H9 (cell line): ENCODE measurements around the gene ZNF446. TPM values are rescaled to one million over a fixed set of nuclear protein-coding genes. Genes with fewer than 3 reads are reported as not detected.

Source experiments
- DNase-seq: peaks from one replicate; pipeline ENCODE4 v3.0.0-alpha.2; 2017
- H2AFZ ChIP-seq: one replicate; pipeline ENCODE4 v1.6.1; 2013; ENCODE audit warnings: mild to moderate bottlenecking, low read length, control low read depth, moderate library complexity
- H2AK5ac ChIP-seq: 2 replicates; pipeline ENCODE4 v1.6.1; 2013; ENCODE audit warnings: low read length, control low read depth, mixed read lengths; ENCODE audit not compliant: insufficient read length
- H2BK120ac ChIP-seq: one replicate; pipeline ENCODE4 v1.6.1; 2013; ENCODE audit warnings: low read depth, mild to moderate bottlenecking, low read length, control low read depth, inconsistent platforms; ENCODE audit not compliant: poor library complexity, severe bottlenecking
- H2BK12ac ChIP-seq: 2 replicates; pipeline ENCODE4 v1.6.1; 2013; ENCODE audit warnings: low read length, control low read depth, mixed read lengths, low read depth; ENCODE audit not compliant: insufficient read length
- H2BK15ac ChIP-seq: 2 replicates; pipeline ENCODE4 v1.6.1; 2013; ENCODE audit warnings: low read depth, low read length, control low read depth
- H2BK20ac ChIP-seq: one replicate; pipeline ENCODE4 v1.6.1; 2013; ENCODE audit warnings: low read depth, mild to moderate bottlenecking, low read length, control low read depth, inconsistent platforms; ENCODE audit not compliant: poor library complexity, severe bottlenecking
- H2BK5ac ChIP-seq: 2 replicates; pipeline ENCODE4 v1.6.1; 2013; ENCODE audit warnings: low read length, control low read depth, mixed read lengths; ENCODE audit not compliant: insufficient read length
- H3K14ac ChIP-seq: 2 replicates; pipeline ENCODE4 v1.6.1; 2013; ENCODE audit warnings: low read length, control low read depth; ENCODE audit not compliant: insufficient read depth
- H3K18ac ChIP-seq: 2 replicates; pipeline ENCODE4 v1.6.1; 2013; ENCODE audit warnings: low read depth, mild to moderate bottlenecking, mixed read lengths, low read length, control low read depth; ENCODE audit not compliant: insufficient read length
- H3K23ac ChIP-seq: 2 replicates; pipeline ENCODE4 v1.6.1; 2013; ENCODE audit warnings: low read length, control low read depth, mixed read lengths, low read depth; ENCODE audit not compliant: insufficient read length
- H3K23me2 ChIP-seq: 2 replicates; pipeline ENCODE4 v1.6.1; 2013; ENCODE audit warnings: low read depth, mild to moderate bottlenecking, mixed read lengths, low read length, control low read depth; ENCODE audit not compliant: insufficient read length, poor library complexity, severe bottlenecking
- H3K27ac ChIP-seq: 2 replicates; pipeline ENCODE4 v1.5.1; 2013; ENCODE audit warnings: low read length, control low read depth, mixed read lengths, low read depth; ENCODE audit not compliant: insufficient read length
- H3K27me3 ChIP-seq: 2 replicates; pipeline ENCODE4 v1.6.1; 2013; ENCODE audit warnings: low read length, control low read depth, inconsistent platforms; ENCODE audit not compliant: insufficient read depth
- H3K4ac ChIP-seq: 2 replicates; pipeline ENCODE4 v1.6.1; 2013; ENCODE audit warnings: low read depth, mild to moderate bottlenecking, control low read depth, inconsistent platforms, low read length, moderate library complexity
- H3K4me1 ChIP-seq: 2 replicates; pipeline ENCODE4 v1.6.1; 2013; ENCODE audit warnings: low read length, control low read depth, inconsistent platforms; ENCODE audit not compliant: insufficient read depth
- H3K4me2 ChIP-seq: 2 replicates; pipeline ENCODE4 v1.6.1; 2013; ENCODE audit warnings: low read length, control low read depth, mixed read lengths; ENCODE audit not compliant: insufficient read length, insufficient read depth
- H3K56ac ChIP-seq: 2 replicates; pipeline ENCODE4 v1.6.1; 2013; ENCODE audit warnings: low read depth, mild to moderate bottlenecking, mixed read lengths, low read length, control low read depth; ENCODE audit not compliant: insufficient read length
- H3K79me1 ChIP-seq: 2 replicates; pipeline ENCODE4 v1.6.1; 2013; ENCODE audit warnings: low read depth, mild to moderate bottlenecking, moderate library complexity, low read length, control low read depth, inconsistent platforms; ENCODE audit not compliant: insufficient read depth, poor library complexity, severe bottlenecking
- H3K79me2 ChIP-seq: 2 replicates; pipeline ENCODE4 v1.6.1; 2013; ENCODE audit warnings: low read length, control low read depth, inconsistent platforms; ENCODE audit not compliant: insufficient read depth
- H3K9ac ChIP-seq: 2 replicates; pipeline ENCODE4 v1.6.1; 2013; ENCODE audit warnings: low read length, control low read depth, mixed read lengths; ENCODE audit not compliant: insufficient read length; ENCODE audit errors: extremely low read depth
- H3K9me3 ChIP-seq: one replicate; pipeline ENCODE4 v1.6.1; 2013; ENCODE audit warnings: low read depth, low read length, inconsistent platforms; ENCODE audit not compliant: control insufficient read depth
- H3T11ph ChIP-seq: one replicate; pipeline ENCODE4 v1.6.1; 2013; ENCODE audit warnings: mild to moderate bottlenecking, low read length, control low read depth, inconsistent platforms
- H4K20me1 ChIP-seq: one replicate; pipeline ENCODE4 v1.6.1; 2013; ENCODE audit not compliant: control insufficient read depth, insufficient read length, insufficient read depth
- H4K5ac ChIP-seq: 2 replicates; pipeline ENCODE4 v1.6.1; 2013; ENCODE audit warnings: low read depth, mild to moderate bottlenecking, mixed read lengths, low read length, control low read depth; ENCODE audit not compliant: insufficient read length
- H4K8ac ChIP-seq: replicated peaks from 2 replicates; pipeline ENCODE4 v1.6.1; 2013; ENCODE audit warnings: low read length, control low read depth, mixed read lengths, low read depth; ENCODE audit not compliant: insufficient read length
- H4K91ac ChIP-seq: 2 replicates; pipeline ENCODE4 v1.6.1; 2013; ENCODE audit warnings: low read depth, mild to moderate bottlenecking, moderate library complexity, mixed read lengths, low read length, control low read depth; ENCODE audit not compliant: insufficient read length
- H3K27ac Mint-ChIP-seq, 3 experiments: 2 replicates in 2 of 3; 3 replicates in 1 of 3; pipeline ENCODE4 v1.8.0; 2020 to 2021; ENCODE audit warnings: mixed read lengths in 3 of 3, mild to moderate bottlenecking in 1 of 3, moderate library complexity in 1 of 3
- H3K27me3 Mint-ChIP-seq: 2 replicates; pipeline ENCODE4 v1.8.0; 2021; ENCODE audit warnings: low read depth, mild to moderate bottlenecking, moderate library complexity, mixed read lengths
- H3K36me3 Mint-ChIP-seq, 3 experiments: 2 replicates in 2 of 3; 3 replicates in 1 of 3; pipeline ENCODE4 v1.8.0; 2020 to 2021; ENCODE audit warnings: low read depth in 3 of 3, mixed read lengths in 3 of 3; ENCODE audit not compliant: insufficient read depth in 1 of 3
- H3K4me1 Mint-ChIP-seq, 2 experiments: 2 replicates each; pipeline ENCODE4 v1.8.0; 2020; ENCODE audit warnings: mixed read lengths in 2 of 2
- H3K4me3 Mint-ChIP-seq, 2 experiments: 2 replicates in 1 of 2; 3 replicates in 1 of 2; pipeline ENCODE4 v1.8.0; 2020 to 2021; ENCODE audit warnings: mild to moderate bottlenecking in 2 of 2, mixed read lengths in 2 of 2, moderate library complexity in 1 of 2
- H3K9me3 Mint-ChIP-seq, 2 experiments: 2 replicates in 1 of 2; 3 replicates in 1 of 2; pipeline ENCODE4 v1.8.0; 2020; ENCODE audit warnings: mild to moderate bottlenecking in 2 of 2, mixed read lengths in 2 of 2, moderate library complexity in 1 of 2
- CTCF ChIP-seq: fragments of 200-600 bp; sonication (generic); conservative IDR thresholded peaks from 3 replicates; pipeline ENCODE4 v1.8.0; 2021; ENCODE audit warnings: antibody characterized with exemption, mild to moderate bottlenecking
- WGBS: extraction: QIAGEN DNeasy Blood & Tissue Kit; methylation state at CpG from one replicate; pipeline ENCODE4 v1.1.7; 2013; ENCODE audit warnings: missing lambda C conversion rate, low lambda C conversion rate, mixed read lengths; ENCODE audit not compliant: insufficient read length; ENCODE audit errors: extremely low coverage; 5-methylcytosine and 5-hydroxymethylcytosine counted together
- total RNA-seq: library from RNA; stranded (reverse); gene quantifications from 2 replicates; pipeline ENCODE4 v1.2.1, GENCODE V29; 2021

ZNF446 gene
- total RNA-seq, 1 experiment from 2014 or later = 7.6 TPM

- Histone ChIP-seq H3K4me2 (no peak overlapping the region), H4K8ac (no peak overlapping the region), H3K23ac (no peak overlapping the region), H4K91ac (no peak overlapping the region), H3K4ac (no peak overlapping the region), H3K27me3 (no peaks in the 10 kb centered on the region), H3K4me1 (no peaks in the 10 kb centered on the region), H3K56ac (no peak overlapping the region), H2BK12ac (no peak overlapping the region), H3K9ac (no peak overlapping the region), H3T11ph (no peak overlapping the region), H3K18ac (no peak overlapping the region), H2AFZ (no peak overlapping the region), H2BK5ac (no peak overlapping the region), H3K23me2 (no peaks in the 10 kb centered on the region), H2BK120ac (no peak overlapping the region), H2AK5ac (no peak overlapping the region), H3K27ac (no peak overlapping the region), H3K79me1 (no peaks in the 10 kb centered on the region), H4K20me1 (no peaks in the 10 kb centered on the region), H3K14ac (no peak overlapping the region), H2BK20ac (no peak overlapping the region), H2BK15ac (no peak overlapping the region), H3K9me3 (no peaks in the 10 kb centered on the region), H3K79me2 (no peaks in the 10 kb centered on the region), H4K5ac (no peak overlapping the region)
- Mint-ChIP-seq H3K9me3 (no peaks in the 10 kb centered on the region), H3K4me3 (no peak overlapping the region), H3K27me3 (no peaks in the 10 kb centered on the region), H3K36me3 (peaks cover 0 to 7% (median 2%) of the 10 kb centered on the region in 3 experiments; a peak in 3 of 7 replicates), H3K27ac (no peak overlapping the region), H3K4me1 (no peaks in the 10 kb centered on the region)
- TF ChIP-seq CTCF = no peak
- WGBS = no CpG with 5 or more reads among the region's 7 CpGs
- no peak for DNase-seq
Measured at GRCh38 chr19:58482372-58482771, 6.2 kb downstream of the ZNF446 start.
